ENCODE data around the gene PTTG1.

DNA sequence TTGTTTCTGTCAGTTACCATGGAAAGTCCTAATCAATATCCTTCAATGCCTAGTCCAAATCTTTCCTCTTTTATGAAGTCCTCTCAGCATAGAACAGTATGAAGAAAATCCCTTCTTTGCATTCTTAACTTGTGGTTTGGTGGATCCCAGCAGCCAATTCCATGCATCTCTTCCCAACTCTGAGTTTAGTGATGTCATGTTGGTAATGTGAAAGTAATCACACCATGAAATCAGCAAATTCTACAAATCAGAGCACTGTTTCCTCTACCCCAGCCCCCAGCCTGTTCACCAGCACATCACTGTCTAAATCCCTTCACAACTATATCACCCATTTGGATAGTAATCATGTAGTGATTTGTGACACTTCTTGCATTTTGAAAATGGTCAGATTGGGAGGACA is 46.5 kb upstream of the PTTG1 start:
- TF ChIP-seq, protein P1, sequence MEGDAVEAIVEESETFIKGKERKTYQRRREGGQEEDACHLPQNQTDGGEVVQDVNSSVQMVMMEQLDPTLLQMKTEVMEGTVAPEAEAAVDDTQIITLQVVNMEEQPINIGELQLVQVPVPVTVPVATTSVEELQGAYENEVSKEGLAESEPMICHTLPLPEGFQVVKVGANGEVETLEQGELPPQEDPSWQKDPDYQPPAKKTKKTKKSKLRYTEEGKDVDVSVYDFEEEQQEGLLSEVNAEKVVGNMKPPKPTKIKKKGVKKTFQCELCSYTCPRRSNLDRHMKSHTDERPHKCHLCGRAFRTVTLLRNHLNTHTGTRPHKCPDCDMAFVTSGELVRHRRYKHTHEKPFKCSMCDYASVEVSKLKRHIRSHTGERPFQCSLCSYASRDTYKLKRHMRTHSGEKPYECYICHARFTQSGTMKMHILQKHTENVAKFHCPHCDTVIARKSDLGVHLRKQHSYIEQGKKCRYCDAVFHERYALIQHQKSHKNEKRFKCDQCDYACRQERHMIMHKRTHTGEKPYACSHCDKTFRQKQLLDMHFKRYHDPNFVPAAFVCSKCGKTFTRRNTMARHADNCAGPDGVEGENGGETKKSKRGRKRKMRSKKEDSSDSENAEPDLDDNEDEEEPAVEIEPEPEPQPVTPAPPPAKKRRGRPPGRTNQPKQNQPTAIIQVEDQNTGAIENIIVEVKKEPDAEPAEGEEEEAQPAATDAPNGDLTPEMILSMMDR (IDR thresholded peaks at IDR 0.05), result no peak
- TF ChIP-seq POLR2A (IDR thresholded peaks at IDR 0.05), result no peak
- TF ChIP-seq POLR2AphosphoS5 (IDR thresholded peaks at IDR 0.05), result no peak
